ENCODE measurements around the gene HOXC11.

Gene HOXC11

GRCh38 chr12:53985994-53986685 is 13.2 kb downstream of the HOXC11 start:
- Histone ChIP-seq H3K27me3 (replicated peaks; ENCODE audit: control insufficient read depth, insufficient read depth, low read length, poor library complexity, severe bottlenecking) (peaks cover 95% of the 10 kb centered on the region), H3K27ac (ENCODE audit: insufficient read depth, low read length, poor library complexity, severe bottlenecking) (no peak overlapping the region), H3K9me3 (ENCODE audit: control insufficient read depth, low read length) (no peaks in the 10 kb centered on the region), H3K4me3 (ENCODE audit: insufficient read depth, low read depth, low read length, poor library complexity, severe bottlenecking) (peak overlapping the region; percentile 6), H3K4me1 (ENCODE audit: control insufficient read depth, insufficient read depth, low read length, poor library complexity, severe bottlenecking) (peaks cover 18% of the 10 kb centered on the region), H3K36me3 (ENCODE audit: control insufficient read depth, insufficient read depth, low read length) (no peaks in the 10 kb centered on the region)
- DNase-seq, result no peak

DNA sequence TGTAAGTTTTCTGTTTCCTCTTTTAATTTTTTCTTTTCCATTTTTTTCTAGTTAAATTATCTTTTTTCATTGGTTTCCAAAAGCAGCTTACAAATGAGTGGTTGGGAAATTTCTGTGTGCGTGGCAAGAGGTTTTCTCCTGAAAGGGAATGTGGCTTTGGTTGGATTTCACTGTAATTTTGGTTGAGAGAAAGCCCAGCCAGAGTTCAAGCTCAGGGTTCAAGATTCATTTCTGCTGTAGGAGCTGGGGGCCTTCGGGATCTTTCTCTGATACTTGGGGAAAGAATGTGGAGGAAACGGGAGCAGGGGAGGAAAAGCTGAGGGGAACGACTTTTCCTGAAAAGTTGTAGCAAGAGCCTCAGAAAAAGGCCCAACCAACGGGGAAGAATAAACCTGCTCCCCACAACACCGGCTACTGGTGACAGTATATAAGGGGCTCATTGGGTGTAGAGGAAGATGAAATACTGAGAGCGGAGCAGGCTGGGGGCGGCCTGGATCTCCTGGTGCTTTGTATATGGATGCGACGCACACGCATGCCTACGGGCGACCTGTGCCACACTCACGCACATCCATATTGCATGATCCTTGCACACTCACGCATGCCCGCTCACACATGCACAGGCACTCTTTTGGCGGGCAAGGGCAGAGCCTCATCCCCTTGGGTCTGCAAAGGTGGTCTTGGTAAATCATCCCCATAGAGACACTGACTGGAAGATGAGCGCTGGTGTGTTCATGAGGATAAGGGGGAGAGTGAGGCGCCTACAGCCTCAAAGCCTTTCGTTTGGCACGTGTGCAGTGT is 14.0 kb downstream of the HOXC11 start:
- Histone ChIP-seq H3K4me3 (ENCODE audit: insufficient read depth, low read depth, low read length, poor library complexity, severe bottlenecking) (no peak overlapping the region), H3K27me3 (replicated peaks; ENCODE audit: control insufficient read depth, insufficient read depth, low read length, poor library complexity, severe bottlenecking) (peaks cover 95% of the 10 kb centered on the region), H3K9me3 (ENCODE audit: control insufficient read depth, low read length) (no peaks in the 10 kb centered on the region), H3K27ac (ENCODE audit: insufficient read depth, low read length, poor library complexity, severe bottlenecking) (no peak overlapping the region), H3K4me1 (ENCODE audit: control insufficient read depth, insufficient read depth, low read length, poor library complexity, severe bottlenecking) (peaks cover 18% of the 10 kb centered on the region), H3K36me3 (ENCODE audit: control insufficient read depth, insufficient read depth, low read length) (no peaks in the 10 kb centered on the region)
- DNase-seq, result no peak

DNA sequence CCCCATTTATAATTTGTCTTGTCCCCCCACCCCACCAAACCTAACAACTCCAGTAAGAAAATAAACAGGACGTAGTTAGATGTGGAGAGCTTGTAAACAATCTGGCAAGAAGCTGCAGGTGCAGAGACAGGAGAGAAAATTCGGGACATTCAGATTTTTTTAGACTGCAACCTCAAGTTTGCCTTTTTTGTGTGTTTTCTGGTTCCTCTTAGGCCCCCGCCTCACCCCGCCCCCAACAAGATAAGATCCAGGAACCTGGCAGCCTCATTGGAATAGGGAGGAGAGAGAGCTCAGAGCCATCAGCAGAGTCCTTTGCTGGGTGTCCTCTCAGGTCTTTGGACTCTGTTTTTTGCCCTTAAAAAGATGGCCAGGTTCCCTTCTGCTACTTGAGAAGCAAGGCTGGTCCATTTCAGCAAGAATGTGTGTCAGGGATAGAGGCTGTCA is 14.9 kb downstream of the HOXC11 start:
- no peak overlapping the region for H3K4me3 ChIP-seq (ENCODE audit: insufficient read depth, low read depth, low read length, poor library complexity, severe bottlenecking)
- no peak for DNase-seq
- peaks cover 95% of the 10 kb centered on the region for H3K27me3 ChIP-seq (replicated peaks; ENCODE audit: control insufficient read depth, insufficient read depth, low read length, poor library complexity, severe bottlenecking)
- no peaks in the 10 kb centered on the region for H3K9me3 ChIP-seq (ENCODE audit: control insufficient read depth, low read length)
- H3K27ac ChIP-seq (ENCODE audit: insufficient read depth, low read length, poor library complexity, severe bottlenecking), result no peak overlapping the region
- peaks cover 18% of the 10 kb centered on the region for H3K4me1 ChIP-seq (ENCODE audit: control insufficient read depth, insufficient read depth, low read length, poor library complexity, severe bottlenecking)
- H3K36me3 ChIP-seq (ENCODE audit: control insufficient read depth, insufficient read depth, low read length), result no peaks in the 10 kb centered on the region

DNA sequence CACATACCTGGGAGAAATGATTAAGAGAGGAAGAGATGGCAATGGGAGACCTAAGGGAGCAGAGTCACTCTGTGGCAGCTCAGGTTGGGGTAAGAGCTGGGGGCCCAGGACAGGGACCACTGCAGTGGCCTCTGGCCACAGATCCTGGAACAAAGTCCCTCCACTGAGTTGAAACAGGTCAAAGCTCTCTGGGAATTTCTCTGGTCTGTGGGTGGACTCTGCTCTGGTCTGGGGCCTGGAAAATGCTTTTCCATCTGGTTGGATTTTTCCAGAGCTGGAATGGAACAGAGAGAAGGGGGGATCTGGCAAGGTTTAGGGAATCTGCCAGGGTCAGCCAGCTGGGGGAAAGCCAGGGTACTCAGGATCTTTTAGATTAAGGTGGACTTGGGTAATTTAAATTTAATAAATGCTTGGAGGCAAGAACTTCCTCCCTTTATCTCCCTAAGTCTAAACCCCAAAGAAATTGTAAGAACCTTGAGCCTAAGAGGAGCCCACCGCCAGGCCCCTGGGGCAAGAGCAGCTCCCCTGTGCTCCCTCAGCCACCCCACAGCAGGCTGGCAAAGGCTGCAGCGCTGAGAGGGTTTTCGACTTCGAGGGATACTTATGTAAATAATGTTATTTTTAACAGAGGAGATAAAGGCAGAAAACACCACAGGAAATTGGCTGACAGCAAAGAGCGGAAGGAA is 15.8 kb downstream of the HOXC11 start:
- H3K9me3 ChIP-seq (ENCODE audit: control insufficient read depth, low read length), result no peaks in the 10 kb centered on the region
- H3K4me3 ChIP-seq (ENCODE audit: insufficient read depth, low read depth, low read length, poor library complexity, severe bottlenecking), result no peak overlapping the region
- H3K27me3 ChIP-seq (replicated peaks; ENCODE audit: control insufficient read depth, insufficient read depth, low read length, poor library complexity, severe bottlenecking), result peaks cover 95% of the 10 kb centered on the region
- DNase-seq, result no peak
- no peak overlapping the region for H3K27ac ChIP-seq (ENCODE audit: insufficient read depth, low read length, poor library complexity, severe bottlenecking)
- peaks cover 18% of the 10 kb centered on the region for H3K4me1 ChIP-seq (ENCODE audit: control insufficient read depth, insufficient read depth, low read length, poor library complexity, severe bottlenecking)
- H3K36me3 ChIP-seq (ENCODE audit: control insufficient read depth, insufficient read depth, low read length), result no peaks in the 10 kb centered on the region

DNA sequence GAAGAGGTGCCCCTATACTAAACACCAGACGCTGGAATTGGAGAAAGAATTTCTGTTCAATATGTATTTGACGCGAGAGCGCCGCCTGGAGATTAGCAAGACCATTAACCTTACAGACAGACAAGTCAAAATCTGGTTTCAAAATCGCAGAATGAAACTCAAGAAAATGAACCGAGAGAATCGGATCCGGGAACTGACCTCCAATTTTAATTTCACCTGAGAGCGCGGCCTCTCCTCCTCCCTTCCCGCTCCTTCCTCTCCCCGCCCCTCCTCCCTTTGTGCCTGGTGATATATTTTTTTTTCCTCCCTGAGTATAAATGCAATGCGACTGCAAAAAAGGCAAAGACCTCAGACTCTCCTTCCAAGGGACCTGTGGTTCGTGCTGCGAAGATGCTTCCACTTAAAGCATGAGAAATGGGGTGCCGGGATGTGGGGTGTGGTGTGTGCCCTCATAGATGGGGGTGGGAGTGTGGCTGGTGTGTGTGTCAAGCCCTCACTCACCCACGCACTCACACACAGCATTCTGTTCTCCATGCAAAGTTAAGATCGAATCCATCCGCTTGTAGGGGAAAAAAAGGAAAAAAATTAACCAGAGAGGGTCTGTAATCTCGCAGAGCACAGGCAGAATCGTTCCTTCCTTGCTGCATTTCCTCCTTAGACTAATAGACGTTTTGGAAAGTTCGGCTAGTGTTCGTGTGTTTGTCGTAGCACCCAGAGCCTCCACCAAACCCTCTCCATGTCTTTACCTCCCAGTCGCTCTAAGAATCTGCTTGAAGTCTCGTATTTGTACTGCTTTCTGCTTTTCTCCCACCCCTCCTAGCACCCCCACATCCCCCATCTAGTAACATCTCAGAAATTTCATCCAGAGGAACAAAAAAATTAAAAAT is 16.5 kb downstream of the HOXC11 start:
- DNase-seq, result no peak
- Histone ChIP-seq H3K27me3 (replicated peaks; ENCODE audit: control insufficient read depth, insufficient read depth, low read length, poor library complexity, severe bottlenecking) (peaks cover 95% of the 10 kb centered on the region), H3K4me3 (ENCODE audit: insufficient read depth, low read depth, low read length, poor library complexity, severe bottlenecking) (no peak overlapping the region), H3K9me3 (ENCODE audit: control insufficient read depth, low read length) (no peaks in the 10 kb centered on the region), H3K36me3 (ENCODE audit: control insufficient read depth, insufficient read depth, low read length) (no peaks in the 10 kb centered on the region), H3K27ac (ENCODE audit: insufficient read depth, low read length, poor library complexity, severe bottlenecking) (no peak overlapping the region), H3K4me1 (ENCODE audit: control insufficient read depth, insufficient read depth, low read length, poor library complexity, severe bottlenecking) (peaks cover 22% of the 10 kb centered on the region)

DNA sequence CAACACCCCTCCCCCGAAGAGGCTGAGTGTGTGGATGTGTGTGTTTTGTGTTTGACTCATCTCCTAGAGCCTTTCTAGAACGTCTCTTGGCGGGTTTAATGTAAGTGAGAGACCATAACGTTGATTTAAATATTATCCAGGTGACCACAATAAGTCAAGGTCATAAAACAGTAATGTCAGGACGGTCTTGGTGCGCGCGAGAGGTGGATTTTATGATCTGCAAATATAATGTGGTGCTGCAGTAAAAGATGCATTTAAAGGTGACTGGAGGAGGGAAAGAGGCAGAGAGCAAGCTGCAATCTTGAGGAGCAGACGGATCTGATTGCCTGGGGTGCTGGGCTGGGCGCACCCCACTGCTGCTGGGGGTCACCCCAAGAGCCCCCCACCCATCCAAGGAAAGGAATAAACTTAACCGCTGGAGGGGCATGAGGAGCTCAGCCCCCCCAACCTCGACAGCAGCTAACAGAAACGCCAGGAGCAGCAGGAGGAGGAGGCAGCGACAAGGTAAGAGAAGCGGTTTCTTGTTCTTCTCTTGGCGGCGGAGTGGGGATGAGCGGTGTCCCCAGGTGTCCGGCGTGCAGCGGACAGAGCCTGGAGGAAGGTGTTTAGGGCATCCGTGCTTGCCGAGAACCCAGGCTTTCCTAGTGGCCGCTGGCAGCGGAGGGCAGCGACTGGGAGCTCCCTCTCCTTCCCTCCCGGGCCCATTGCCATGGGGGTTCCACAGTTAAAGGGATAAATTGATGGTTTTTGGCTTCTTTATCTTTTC is 17.6 kb downstream of the HOXC11 start:
- Histone ChIP-seq H3K4me3 (ENCODE audit: insufficient read depth, low read depth, low read length, poor library complexity, severe bottlenecking) (no peak overlapping the region), H3K36me3 (ENCODE audit: control insufficient read depth, insufficient read depth, low read length) (no peaks in the 10 kb centered on the region), H3K9me3 (ENCODE audit: control insufficient read depth, low read length) (no peaks in the 10 kb centered on the region), H3K27me3 (replicated peaks; ENCODE audit: control insufficient read depth, insufficient read depth, low read length, poor library complexity, severe bottlenecking) (peaks cover 96% of the 10 kb centered on the region), H3K4me1 (ENCODE audit: control insufficient read depth, insufficient read depth, low read length, poor library complexity, severe bottlenecking) (peaks cover 32% of the 10 kb centered on the region), H3K27ac (ENCODE audit: insufficient read depth, low read length, poor library complexity, severe bottlenecking) (no peak overlapping the region)
- DNase-seq, result no peak

DNA sequence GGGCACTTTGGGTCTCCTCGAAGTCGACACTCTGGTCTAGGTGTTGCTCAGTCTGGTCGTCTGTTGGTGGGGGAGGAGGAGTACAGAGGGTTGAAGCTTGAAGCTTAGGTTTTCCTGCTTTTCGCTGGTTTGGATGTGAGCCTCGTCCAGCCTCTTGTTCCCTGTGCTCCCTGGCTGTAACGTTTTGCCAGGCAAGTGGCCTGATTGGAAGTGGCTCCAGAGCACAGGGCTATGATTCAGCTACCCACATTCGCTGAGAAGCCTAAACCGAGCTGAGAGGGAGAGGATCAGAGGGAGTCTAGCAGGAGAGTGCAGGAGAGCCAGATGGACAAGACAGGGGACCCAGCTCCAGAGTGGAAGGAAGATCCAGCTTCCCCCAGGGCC is 18.1 kb downstream of the HOXC11 start:
- no peaks in the 10 kb centered on the region for H3K36me3 ChIP-seq (ENCODE audit: control insufficient read depth, insufficient read depth, low read length)
- peaks cover 31% of the 10 kb centered on the region for H3K4me1 ChIP-seq (ENCODE audit: control insufficient read depth, insufficient read depth, low read length, poor library complexity, severe bottlenecking)
- H3K27me3 ChIP-seq (replicated peaks; ENCODE audit: control insufficient read depth, insufficient read depth, low read length, poor library complexity, severe bottlenecking), result peaks cover 96% of the 10 kb centered on the region
- no peaks in the 10 kb centered on the region for H3K9me3 ChIP-seq (ENCODE audit: control insufficient read depth, low read length)
- H3K4me3 ChIP-seq (ENCODE audit: insufficient read depth, low read depth, low read length, poor library complexity, severe bottlenecking), result no peak overlapping the region
- no peak overlapping the region for H3K27ac ChIP-seq (ENCODE audit: insufficient read depth, low read length, poor library complexity, severe bottlenecking)
- no peak for DNase-seq

DNA sequence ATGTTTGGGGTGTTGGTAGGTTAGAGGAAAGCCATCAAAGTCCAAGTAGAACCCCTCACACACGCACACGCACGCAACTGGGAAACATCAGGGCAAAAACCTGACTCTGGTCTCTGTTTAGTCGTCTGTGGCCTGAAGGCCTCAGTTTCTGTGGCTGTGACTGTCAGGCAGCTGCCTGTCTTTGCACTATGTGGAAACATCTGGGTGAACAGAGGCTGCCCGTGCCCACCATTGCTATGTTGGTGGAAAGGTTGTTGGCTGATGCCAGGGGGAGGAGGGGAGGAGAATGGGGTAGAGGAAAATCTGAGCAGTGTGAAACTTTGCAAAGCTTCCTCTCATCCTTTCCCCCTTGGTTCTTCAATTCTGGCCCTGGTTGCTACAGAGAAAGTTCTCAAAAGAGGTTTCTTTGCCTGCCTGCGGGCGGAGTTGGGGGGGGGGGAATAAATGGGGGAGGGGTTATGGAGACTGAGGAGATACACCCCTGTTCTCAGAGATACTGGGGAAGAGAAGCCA is 19.5 kb downstream of the HOXC11 start:
- Histone ChIP-seq H3K4me1 (ENCODE audit: control insufficient read depth, insufficient read depth, low read length, poor library complexity, severe bottlenecking) (peaks cover 37% of the 10 kb centered on the region), H3K27me3 (replicated peaks; ENCODE audit: control insufficient read depth, insufficient read depth, low read length, poor library complexity, severe bottlenecking) (peaks cover 96% of the 10 kb centered on the region), H3K27ac (ENCODE audit: insufficient read depth, low read length, poor library complexity, severe bottlenecking) (no peak overlapping the region), H3K4me3 (ENCODE audit: insufficient read depth, low read depth, low read length, poor library complexity, severe bottlenecking) (no peak overlapping the region), H3K36me3 (ENCODE audit: control insufficient read depth, insufficient read depth, low read length) (no peaks in the 10 kb centered on the region), H3K9me3 (ENCODE audit: control insufficient read depth, low read length) (no peaks in the 10 kb centered on the region)
- no peak for DNase-seq

Measured in effector memory CD4-positive, alpha-beta T cell (primary cell).